ENCODE data around the gene CDH11. TPM values are rescaled to one million over a fixed set of nuclear protein-coding genes. Genes with fewer than 3 reads are reported as not detected.

The CDH11 gene
- total RNA-seq, 1 experiment from 2014 or later: 5.4 TPM

DNA sequence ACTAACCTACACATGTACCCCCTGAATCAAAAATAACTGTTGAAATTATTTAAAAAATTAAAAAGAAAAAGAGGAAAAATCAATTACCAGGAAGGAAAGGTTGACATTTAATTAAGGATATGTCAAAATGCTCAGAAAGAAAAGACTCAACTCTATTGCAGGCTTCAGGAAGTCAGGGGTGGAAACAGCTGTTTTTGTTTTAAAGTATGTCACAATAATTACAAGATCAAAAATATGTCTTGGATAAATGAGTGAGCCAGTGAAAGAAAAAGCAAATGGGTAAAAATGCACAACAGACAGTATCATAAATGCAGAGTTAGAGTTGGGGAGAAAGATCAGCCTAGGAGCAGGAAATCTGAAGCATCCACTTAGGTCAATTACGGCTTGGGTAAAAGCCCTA, 146.0 kb downstream of the CDH11 start:
- Histone ChIP-seq H2BK15ac (ENCODE audit: low read depth, low read length) (no peak overlapping the region), H3K79me2 (ENCODE audit: insufficient read depth, low read length) (no peaks in the 10 kb centered on the region), H2BK120ac (ENCODE audit: low read depth, low read length, poor library complexity, severe bottlenecking) (no peak overlapping the region), H3K79me1 (ENCODE audit: insufficient read depth, low read depth, low read length, poor library complexity, severe bottlenecking) (no peaks in the 10 kb centered on the region), H3K4me1 (ENCODE audit: insufficient read depth, low read length) (no peaks in the 10 kb centered on the region), H4K8ac (replicated peaks; ENCODE audit: insufficient read length, low read depth, low read length) (no peak overlapping the region), H3K14ac (ENCODE audit: insufficient read depth, low read length) (no peak overlapping the region), H3K56ac (ENCODE audit: insufficient read length, low read depth, low read length) (no peak overlapping the region), H3K23me2 (ENCODE audit: insufficient read length, low read depth, low read length, poor library complexity, severe bottlenecking) (no peaks in the 10 kb centered on the region), H3K4ac (ENCODE audit: low read depth, low read length) (no peak overlapping the region), H3K27ac (ENCODE audit: insufficient read length, low read depth, low read length) (no peak overlapping the region), H3K18ac (ENCODE audit: insufficient read length, low read depth, low read length) (no peak overlapping the region), H2BK12ac (ENCODE audit: insufficient read length, low read depth, low read length) (no peak overlapping the region), H3K9ac (ENCODE audit: extremely low read depth, insufficient read length, low read length) (no peak overlapping the region), H2BK5ac (ENCODE audit: insufficient read length, low read length) (no peak overlapping the region), H4K20me1 (ENCODE audit: control insufficient read depth, insufficient read depth, insufficient read length) (no peaks in the 10 kb centered on the region), H4K5ac (ENCODE audit: insufficient read length, low read depth, low read length) (no peak overlapping the region), H2AFZ (ENCODE audit: low read length) (no peak overlapping the region), H2BK20ac (ENCODE audit: low read depth, low read length, poor library complexity, severe bottlenecking) (no peak overlapping the region), H4K91ac (ENCODE audit: insufficient read length, low read depth, low read length) (no peak overlapping the region), H3T11ph (ENCODE audit: low read length) (no peak overlapping the region), H3K23ac (ENCODE audit: insufficient read length, low read depth, low read length) (no peak overlapping the region), H2AK5ac (ENCODE audit: insufficient read length, low read length) (no peak overlapping the region), H3K4me2 (ENCODE audit: insufficient read depth, insufficient read length, low read length) (no peak overlapping the region), H3K27me3 (ENCODE audit: insufficient read depth, low read length) (no peaks in the 10 kb centered on the region), H3K9me3 (ENCODE audit: control insufficient read depth, low read depth, low read length) (no peaks in the 10 kb centered on the region)
- H3K27me3 Mint-ChIP-seq (ENCODE audit: low read depth): no peaks in the 10 kb centered on the region
- H3K36me3 Mint-ChIP-seq (ENCODE audit: insufficient read depth in 1 of 3, low read depth in 3 of 3): peaks cover 0 to 3% (median 0%) of the 10 kb centered on the region in 3 experiments; a peak in 2 of 7 replicates
- H3K9me3 Mint-ChIP-seq: no peaks in the 10 kb centered on the region
- peaks cover 0 to 7% of the 10 kb centered on the region in 2 experiments; a peak in 2 of 4 replicates for H3K4me1 Mint-ChIP-seq
- H3K4me3 Mint-ChIP-seq: no peak overlapping the region
- TF ChIP-seq, protein P1, sequence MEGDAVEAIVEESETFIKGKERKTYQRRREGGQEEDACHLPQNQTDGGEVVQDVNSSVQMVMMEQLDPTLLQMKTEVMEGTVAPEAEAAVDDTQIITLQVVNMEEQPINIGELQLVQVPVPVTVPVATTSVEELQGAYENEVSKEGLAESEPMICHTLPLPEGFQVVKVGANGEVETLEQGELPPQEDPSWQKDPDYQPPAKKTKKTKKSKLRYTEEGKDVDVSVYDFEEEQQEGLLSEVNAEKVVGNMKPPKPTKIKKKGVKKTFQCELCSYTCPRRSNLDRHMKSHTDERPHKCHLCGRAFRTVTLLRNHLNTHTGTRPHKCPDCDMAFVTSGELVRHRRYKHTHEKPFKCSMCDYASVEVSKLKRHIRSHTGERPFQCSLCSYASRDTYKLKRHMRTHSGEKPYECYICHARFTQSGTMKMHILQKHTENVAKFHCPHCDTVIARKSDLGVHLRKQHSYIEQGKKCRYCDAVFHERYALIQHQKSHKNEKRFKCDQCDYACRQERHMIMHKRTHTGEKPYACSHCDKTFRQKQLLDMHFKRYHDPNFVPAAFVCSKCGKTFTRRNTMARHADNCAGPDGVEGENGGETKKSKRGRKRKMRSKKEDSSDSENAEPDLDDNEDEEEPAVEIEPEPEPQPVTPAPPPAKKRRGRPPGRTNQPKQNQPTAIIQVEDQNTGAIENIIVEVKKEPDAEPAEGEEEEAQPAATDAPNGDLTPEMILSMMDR (conservative IDR thresholded peaks at IDR 0.05): no peak
- no CpG with 5 or more reads among the region's 1 CpG for WGBS (ENCODE audit: extremely low coverage, insufficient read length, low lambda C conversion rate)
- DNase-seq: no peak
- H3K27ac Mint-ChIP-seq: no peak overlapping the region
